ENCODE data around the gene ANKS1B. TPM values are rescaled to one million over a fixed set of nuclear protein-coding genes. Genes with fewer than 3 reads are reported as not detected.

The ANKS1B gene
- total and polyA plus RNA-seq, 2 of the 4 experiments (the other 2 are of a cell fraction), result 0.17 to 0.18 TPM

GRCh38 chr12:98791406-98791805, 1193.3 kb downstream of the ANKS1B start:
- Histone ChIP-seq H2BK120ac (ENCODE audit: low read depth, low read length) (no peak overlapping the region), H2BK15ac (ENCODE audit: low read depth, low read length) (no peak overlapping the region), H2AK9ac (replicated peaks; ENCODE audit: low read depth, low read length, poor library complexity) (no peak overlapping the region), H3K18ac (ENCODE audit: low read depth, low read length) (no peak overlapping the region), H3K4me2 (ENCODE audit: low read depth, low read length) (no peak overlapping the region), H3K4me1 (ENCODE audit: control insufficient read depth, insufficient read depth, low read length) (no peaks in the 10 kb centered on the region), H3K4ac (ENCODE audit: low read depth, low read length) (no peak overlapping the region), H3K79me1 (ENCODE audit: low read depth in 1 of 2, low read length in 2 of 2) (no peaks in the 10 kb centered on the region), H3K56ac (ENCODE audit: extremely low read depth, insufficient read depth, low read length) (no peak overlapping the region), H3K9me1 (ENCODE audit: insufficient read depth, low read length) (no peaks in the 10 kb centered on the region), H3K27ac (ENCODE audit: insufficient read depth, low read length) (no peak overlapping the region), H3K9me3 (ENCODE audit: control insufficient read depth, insufficient read depth, low read length) (no peaks in the 10 kb centered on the region), H3K4me3 (ENCODE audit: insufficient read depth, low read depth, low read length) (no peak overlapping the region), H3K27me3 (ENCODE audit: control insufficient read depth, insufficient read depth, low read length) (0 out of 2 replicates have a peak, but pooled peaks cover 2% of the 10 kb centered on the region), H3K23ac (ENCODE audit: low read depth, low read length) (no peak overlapping the region), H3K9ac (ENCODE audit: low read depth, low read length) (no peak overlapping the region), H2AK5ac (ENCODE audit: low read depth, low read length) (no peak overlapping the region), H4K20me1 (ENCODE audit: insufficient read depth, low read length) (no peaks in the 10 kb centered on the region), H2BK5ac (ENCODE audit: low read depth, low read length, poor library complexity, severe bottlenecking) (no peak overlapping the region), H2BK20ac (ENCODE audit: low read depth, low read length) (no peak overlapping the region), H3K36me3 (ENCODE audit: control insufficient read depth, insufficient read depth, low read length) (no peaks in the 10 kb centered on the region), H4K8ac (ENCODE audit: low read depth in 2 of 2, low read length in 2 of 2) (no peak overlapping the region), H4K91ac (ENCODE audit: insufficient read depth, low read depth, low read length) (no peak overlapping the region), H3K14ac (replicated peaks; ENCODE audit: low read depth, low read length) (no peak overlapping the region), H4K5ac (ENCODE audit: low read depth, low read length) (no peak overlapping the region), H2AFZ (replicated peaks; ENCODE audit: low read length, poor library complexity) (no peak overlapping the region)
- DNase-seq, result no peak
- in situ Hi-C loops (cut with MboI; ENCODE audit: low sequenced_read_pairs), result no loop called here
- dilution Hi-C loops (cut with HindIII; ENCODE audit: low sequenced_read_pairs, unreplicated experiment), result no loop called here
- ATAC-seq (ENCODE audit: low read depth), result no peak
- BruUV-seq (replicated peaks), result no TSS peak
- TF ChIP-seq CHD1 (IDR thresholded peaks at IDR 0.05; ENCODE audit: low read depth, low read length) (no peak), MAFK (IDR thresholded peaks at IDR 0.05; ENCODE audit: low read depth, low read length) (no peak), RAD21 (IDR thresholded peaks at IDR 0.05; ENCODE audit: low read length) (no peak), RFX5 (IDR thresholded peaks at IDR 0.05; ENCODE audit: low read depth, low read length) (no peak), USF2 (IDR thresholded peaks at IDR 0.05; ENCODE audit: low read depth, low read length) (no peak), SMC3 (IDR thresholded peaks at IDR 0.05; ENCODE audit: low read depth, low read length) (no peak), MXI1 (IDR thresholded peaks at IDR 0.05; ENCODE audit: borderline replicate concordance, low read depth, low read length) (no peak), RCOR1 (IDR thresholded peaks at IDR 0.05; ENCODE audit: insufficient replicate concordance, low read length) (no peak), CTCF (conservative IDR thresholded peaks at IDR 0.05; ENCODE audit: low read depth, low read length) (no peak), ELK1 (IDR thresholded peaks at IDR 0.05; ENCODE audit: borderline replicate concordance, low read depth, low read length) (no peak), MAZ (IDR thresholded peaks at IDR 0.05; ENCODE audit: borderline replicate concordance, low read depth, low read length) (no peak), FOS (IDR thresholded peaks at IDR 0.05; ENCODE audit: low read depth, low read length) (no peak), CEBPB (IDR thresholded peaks at IDR 0.05; ENCODE audit: low read depth, low read length) (no peak), BHLHE40 (IDR thresholded peaks at IDR 0.05; ENCODE audit: low read depth, low read length) (no peak)
- 80% methylated on average over 1 of the region's 3 CpGs; no CpG with 5 or more reads in 1 of the 2 experiments for WGBS, 2 experiments (ENCODE audit: extremely low coverage in 2 of 2, insufficient read length in 1 of 2)
- ChIA-PET CTCF (no interaction called here), POLR2A (ENCODE audit: unreplicated experiment) (no interaction called here)
- intact Hi-C loops (cut with micrococcal nuclease), result no loop called here

Measured in IMR-90 (cell line).